H9 (cell line): Measurements from ENCODE around the gene CAND2. TPM values are rescaled to one million over a fixed set of nuclear protein-coding genes. Genes with fewer than 3 reads are reported as not detected.

ENCODE experiments used
- DNase-seq: peaks from one replicate; pipeline ENCODE4 v3.0.0-alpha.2; 2017
- H2AFZ ChIP-seq: one replicate; pipeline ENCODE4 v1.6.1; 2013; ENCODE audit warnings: mild to moderate bottlenecking, low read length, control low read depth, moderate library complexity
- H2AK5ac ChIP-seq: 2 replicates; pipeline ENCODE4 v1.6.1; 2013; ENCODE audit warnings: low read length, control low read depth, mixed read lengths; ENCODE audit not compliant: insufficient read length
- H2BK120ac ChIP-seq: one replicate; pipeline ENCODE4 v1.6.1; 2013; ENCODE audit warnings: low read depth, mild to moderate bottlenecking, low read length, control low read depth, inconsistent platforms; ENCODE audit not compliant: poor library complexity, severe bottlenecking
- H2BK12ac ChIP-seq: 2 replicates; pipeline ENCODE4 v1.6.1; 2013; ENCODE audit warnings: low read length, control low read depth, mixed read lengths, low read depth; ENCODE audit not compliant: insufficient read length
- H2BK15ac ChIP-seq: 2 replicates; pipeline ENCODE4 v1.6.1; 2013; ENCODE audit warnings: low read depth, low read length, control low read depth
- H2BK20ac ChIP-seq: one replicate; pipeline ENCODE4 v1.6.1; 2013; ENCODE audit warnings: low read depth, mild to moderate bottlenecking, low read length, control low read depth, inconsistent platforms; ENCODE audit not compliant: poor library complexity, severe bottlenecking
- H2BK5ac ChIP-seq: 2 replicates; pipeline ENCODE4 v1.6.1; 2013; ENCODE audit warnings: low read length, control low read depth, mixed read lengths; ENCODE audit not compliant: insufficient read length
- H3K14ac ChIP-seq: 2 replicates; pipeline ENCODE4 v1.6.1; 2013; ENCODE audit warnings: low read length, control low read depth; ENCODE audit not compliant: insufficient read depth
- H3K18ac ChIP-seq: 2 replicates; pipeline ENCODE4 v1.6.1; 2013; ENCODE audit warnings: low read depth, mild to moderate bottlenecking, mixed read lengths, low read length, control low read depth; ENCODE audit not compliant: insufficient read length
- H3K23ac ChIP-seq: 2 replicates; pipeline ENCODE4 v1.6.1; 2013; ENCODE audit warnings: low read length, control low read depth, mixed read lengths, low read depth; ENCODE audit not compliant: insufficient read length
- H3K23me2 ChIP-seq: 2 replicates; pipeline ENCODE4 v1.6.1; 2013; ENCODE audit warnings: low read depth, mild to moderate bottlenecking, mixed read lengths, low read length, control low read depth; ENCODE audit not compliant: insufficient read length, poor library complexity, severe bottlenecking
- H3K27ac ChIP-seq: 2 replicates; pipeline ENCODE4 v1.5.1; 2013; ENCODE audit warnings: low read length, control low read depth, mixed read lengths, low read depth; ENCODE audit not compliant: insufficient read length
- H3K27me3 ChIP-seq: 2 replicates; pipeline ENCODE4 v1.6.1; 2013; ENCODE audit warnings: low read length, control low read depth, inconsistent platforms; ENCODE audit not compliant: insufficient read depth
- H3K4ac ChIP-seq: 2 replicates; pipeline ENCODE4 v1.6.1; 2013; ENCODE audit warnings: low read depth, mild to moderate bottlenecking, control low read depth, inconsistent platforms, low read length, moderate library complexity
- H3K4me1 ChIP-seq: 2 replicates; pipeline ENCODE4 v1.6.1; 2013; ENCODE audit warnings: low read length, control low read depth, inconsistent platforms; ENCODE audit not compliant: insufficient read depth
- H3K4me2 ChIP-seq: 2 replicates; pipeline ENCODE4 v1.6.1; 2013; ENCODE audit warnings: low read length, control low read depth, mixed read lengths; ENCODE audit not compliant: insufficient read length, insufficient read depth
- H3K56ac ChIP-seq: 2 replicates; pipeline ENCODE4 v1.6.1; 2013; ENCODE audit warnings: low read depth, mild to moderate bottlenecking, mixed read lengths, low read length, control low read depth; ENCODE audit not compliant: insufficient read length
- H3K79me1 ChIP-seq: 2 replicates; pipeline ENCODE4 v1.6.1; 2013; ENCODE audit warnings: low read depth, mild to moderate bottlenecking, moderate library complexity, low read length, control low read depth, inconsistent platforms; ENCODE audit not compliant: insufficient read depth, poor library complexity, severe bottlenecking
- H3K79me2 ChIP-seq: 2 replicates; pipeline ENCODE4 v1.6.1; 2013; ENCODE audit warnings: low read length, control low read depth, inconsistent platforms; ENCODE audit not compliant: insufficient read depth
- H3K9ac ChIP-seq: 2 replicates; pipeline ENCODE4 v1.6.1; 2013; ENCODE audit warnings: low read length, control low read depth, mixed read lengths; ENCODE audit not compliant: insufficient read length; ENCODE audit errors: extremely low read depth
- H3K9me3 ChIP-seq: one replicate; pipeline ENCODE4 v1.6.1; 2013; ENCODE audit warnings: low read depth, low read length, inconsistent platforms; ENCODE audit not compliant: control insufficient read depth
- H3T11ph ChIP-seq: one replicate; pipeline ENCODE4 v1.6.1; 2013; ENCODE audit warnings: mild to moderate bottlenecking, low read length, control low read depth, inconsistent platforms
- H4K20me1 ChIP-seq: one replicate; pipeline ENCODE4 v1.6.1; 2013; ENCODE audit not compliant: control insufficient read depth, insufficient read length, insufficient read depth
- H4K5ac ChIP-seq: 2 replicates; pipeline ENCODE4 v1.6.1; 2013; ENCODE audit warnings: low read depth, mild to moderate bottlenecking, mixed read lengths, low read length, control low read depth; ENCODE audit not compliant: insufficient read length
- H4K8ac ChIP-seq: replicated peaks from 2 replicates; pipeline ENCODE4 v1.6.1; 2013; ENCODE audit warnings: low read length, control low read depth, mixed read lengths, low read depth; ENCODE audit not compliant: insufficient read length
- H4K91ac ChIP-seq: 2 replicates; pipeline ENCODE4 v1.6.1; 2013; ENCODE audit warnings: low read depth, mild to moderate bottlenecking, moderate library complexity, mixed read lengths, low read length, control low read depth; ENCODE audit not compliant: insufficient read length
- H3K27ac Mint-ChIP-seq, 3 experiments: 2 replicates in 2 of 3; 3 replicates in 1 of 3; pipeline ENCODE4 v1.8.0; 2020 to 2021; ENCODE audit warnings: mixed read lengths in 3 of 3, mild to moderate bottlenecking in 1 of 3, moderate library complexity in 1 of 3
- H3K27me3 Mint-ChIP-seq: 2 replicates; pipeline ENCODE4 v1.8.0; 2021; ENCODE audit warnings: low read depth, mild to moderate bottlenecking, moderate library complexity, mixed read lengths
- H3K36me3 Mint-ChIP-seq, 3 experiments: 2 replicates in 2 of 3; 3 replicates in 1 of 3; pipeline ENCODE4 v1.8.0; 2020 to 2021; ENCODE audit warnings: low read depth in 3 of 3, mixed read lengths in 3 of 3; ENCODE audit not compliant: insufficient read depth in 1 of 3
- H3K4me1 Mint-ChIP-seq, 2 experiments: 2 replicates each; pipeline ENCODE4 v1.8.0; 2020; ENCODE audit warnings: mixed read lengths in 2 of 2
- H3K4me3 Mint-ChIP-seq, 2 experiments: 2 replicates in 1 of 2; 3 replicates in 1 of 2; pipeline ENCODE4 v1.8.0; 2020 to 2021; ENCODE audit warnings: mild to moderate bottlenecking in 2 of 2, mixed read lengths in 2 of 2, moderate library complexity in 1 of 2
- H3K9me3 Mint-ChIP-seq, 2 experiments: 2 replicates in 1 of 2; 3 replicates in 1 of 2; pipeline ENCODE4 v1.8.0; 2020; ENCODE audit warnings: mild to moderate bottlenecking in 2 of 2, mixed read lengths in 2 of 2, moderate library complexity in 1 of 2
- CTCF ChIP-seq: fragments of 200-600 bp; sonication (generic); conservative IDR thresholded peaks from 3 replicates; pipeline ENCODE4 v1.8.0; 2021; ENCODE audit warnings: antibody characterized with exemption, mild to moderate bottlenecking
- WGBS: extraction: QIAGEN DNeasy Blood & Tissue Kit; methylation state at CpG from one replicate; pipeline ENCODE4 v1.1.7; 2013; ENCODE audit warnings: missing lambda C conversion rate, low lambda C conversion rate, mixed read lengths; ENCODE audit not compliant: insufficient read length; ENCODE audit errors: extremely low coverage; 5-methylcytosine and 5-hydroxymethylcytosine counted together
- total RNA-seq: library from RNA; stranded (reverse); gene quantifications from 2 replicates; pipeline ENCODE4 v1.2.1, GENCODE V29; 2021

Gene CAND2
- total RNA-seq, 1 experiment from 2014 or later = 10.7 TPM

GRCh38 chr3:12810961-12811360 lies 14.5 kb downstream of the CAND2 start:
- H3T11ph ChIP-seq = no peak overlapping the region
- H3K4ac ChIP-seq = no peak overlapping the region
- peaks cover 16 to 22% of the 10 kb centered on the region in 2 experiments for H3K4me1 Mint-ChIP-seq
- no peak for DNase-seq
- peak overlapping the region; percentile 32 to 70; a peak in 4 of 5 replicates for H3K4me3 Mint-ChIP-seq
- no peak overlapping the region for H4K8ac ChIP-seq
- no peak overlapping the region for H3K14ac ChIP-seq
- H2BK120ac ChIP-seq = no peak overlapping the region
- peaks cover 1% of the 10 kb centered on the region; the same call in 1 of the 2 replicates for H3K27me3 Mint-ChIP-seq
- H2BK15ac ChIP-seq = no peak overlapping the region
- no peaks in the 10 kb centered on the region for H3K27me3 ChIP-seq
- peaks cover 4% of the 10 kb centered on the region for H3K23me2 ChIP-seq
- no peak overlapping the region for H3K4me2 ChIP-seq
- H4K20me1 ChIP-seq = no peaks in the 10 kb centered on the region
- no peak overlapping the region for H2BK20ac ChIP-seq
- no peak overlapping the region for H2AFZ ChIP-seq
- no peaks in the 10 kb centered on the region for H3K79me2 ChIP-seq
- H3K27ac Mint-ChIP-seq = no peak overlapping the region
- H4K5ac ChIP-seq = no peak overlapping the region
- no peak overlapping the region for H3K9ac ChIP-seq
- no peak overlapping the region for H2BK12ac ChIP-seq
- H3K23ac ChIP-seq = no peak overlapping the region
- H3K36me3 Mint-ChIP-seq = peaks cover 0 to 9% (median 2%) of the 10 kb centered on the region in 3 experiments; a peak in 5 of 7 replicates
- H2AK5ac ChIP-seq = no peak overlapping the region
- no peak overlapping the region for H3K27ac ChIP-seq
- no peak overlapping the region for H3K18ac ChIP-seq
- no peak overlapping the region for H3K56ac ChIP-seq
- no CpG with 5 or more reads among the region's 5 CpGs for WGBS
- H4K91ac ChIP-seq = no peak overlapping the region
- H3K9me3 Mint-ChIP-seq = no peaks in the 10 kb centered on the region
- H3K79me1 ChIP-seq = no peaks in the 10 kb centered on the region
- H3K9me3 ChIP-seq = no peaks in the 10 kb centered on the region
- no peak overlapping the region for H2BK5ac ChIP-seq
- TF ChIP-seq CTCF = no peak
- no peaks in the 10 kb centered on the region for H3K4me1 ChIP-seq
